GM18505 (cell line): ENCODE data around the gene UNC13C.

ENCODE experiments used
- ATAC-seq: cut with Tn5 transposase; IDR thresholded peaks from one replicate; pipeline ENCODE4 v1.9.1; 2021; ENCODE audit not compliant: unreplicated experiment
- POLR2A ChIP-seq: IDR thresholded peaks from 4 replicates; pipeline ENCODE4 v1.6.1; 2011; ENCODE audit warnings: borderline replicate concordance; ENCODE audit not compliant: insufficient read depth, insufficient read length; ENCODE audit errors: extremely low read depth

UNC13C gene

GRCh38 chr15:54659646-54660045 is 681.4 kb downstream of the UNC13C start:
- ATAC-seq = no peak
- TF ChIP-seq POLR2A = no peak

GRCh38 chr15:54660356-54660755 is 682.1 kb downstream of the UNC13C start:
- ATAC-seq = no peak
- TF ChIP-seq POLR2A = no peak

DNA sequence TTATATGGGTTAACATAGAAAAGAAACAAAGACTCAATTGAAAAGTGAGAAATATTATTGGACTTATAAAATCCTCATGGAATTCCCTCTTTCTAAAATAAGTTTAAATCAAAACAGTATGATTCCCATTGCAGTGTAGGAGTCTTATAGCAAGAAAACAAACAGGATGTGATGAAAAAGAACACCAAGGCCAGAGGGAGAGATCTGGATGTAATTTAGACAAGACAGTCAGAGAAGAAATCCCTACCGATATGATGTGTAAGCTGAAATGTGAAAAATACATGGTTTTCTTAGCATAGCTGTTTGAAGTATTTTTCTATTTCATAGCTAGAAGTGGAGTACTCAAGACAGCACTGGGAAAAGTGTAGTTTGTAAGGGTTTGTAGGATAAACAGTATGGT is 697.0 kb downstream of the UNC13C start:
- TF ChIP-seq POLR2A = no peak
- ATAC-seq = no peak

- ATAC-seq = no peak
- TF ChIP-seq POLR2A = no peak
These were observed 703.3 kb downstream of the UNC13C start for GRCh38 chr15:54681584-54681983.
